H1 (cell line): ENCODE data around the gene SPATS2L. TPM values are rescaled to one million over a fixed set of nuclear protein-coding genes. Genes with fewer than 3 reads are reported as not detected.

ENCODE experiments used
- CTCF ChIA-PET: fragments of 300-600 bp; sonication (Branson Sonifier 250); formaldehyde crosslinking; loops from one replicate; lab custom pipeline; 2021; ENCODE audit not compliant: partially characterized antibody; lab: Charles Lee
- POLR2A ChIA-PET: fragments of 300-600 bp; sonication (Branson Sonifier 250); formaldehyde crosslinking; loops from one replicate; lab custom pipeline; 2021; ENCODE audit warnings: inconsistent platforms; ENCODE audit not compliant: partially characterized antibody; lab: Charles Lee
- DNase-seq, 2 experiments: peaks; one replicate each; pipeline versions ENCODE4 v3.0.0 to v3.0.0-alpha.2; 2010 to 2022; ENCODE audit warnings: low spot score in 2 of 2, low read depth in 1 of 2, mixed read lengths in 1 of 2
- FAIRE-seq: peaks from 2 replicates; lab custom pipeline; 2011; peaks lifted over from hg19 to GRCh38; lab: Jason Lieb, UNC
- H2AFZ ChIP-seq: 2 replicates; pipeline ENCODE4 v1.8.1; 2012; ENCODE audit warnings: low read length, inconsistent platforms
- H2AK5ac ChIP-seq: 2 replicates; pipeline ENCODE4 v1.6.1; 2013; ENCODE audit warnings: low read depth, low read length
- H2BK120ac ChIP-seq: replicated peaks from 2 replicates; pipeline ENCODE3; 2013; ENCODE audit warnings: low read depth, low read length, inconsistent platforms
- H2BK12ac ChIP-seq: 2 replicates; pipeline ENCODE4 v1.6.1; 2013; ENCODE audit warnings: low read depth, low read length
- H2BK15ac ChIP-seq: 2 replicates; pipeline ENCODE4 v1.6.1; 2013; ENCODE audit warnings: low read length
- H2BK20ac ChIP-seq: 2 replicates; pipeline ENCODE4 v1.6.1; 2013; ENCODE audit warnings: low read length
- H2BK5ac ChIP-seq: 2 replicates; pipeline ENCODE4 v1.6.1; 2013; ENCODE audit warnings: low read depth, low read length
- H3K14ac ChIP-seq: 2 replicates; pipeline ENCODE4 v1.6.1; 2013; ENCODE audit warnings: inconsistent platforms; ENCODE audit not compliant: insufficient read length
- H3K18ac ChIP-seq: 2 replicates; pipeline ENCODE4 v1.6.1; 2013; ENCODE audit warnings: low read length; ENCODE audit errors: extremely low read depth
- H3K23ac ChIP-seq: 2 replicates; pipeline ENCODE4 v1.6.1; 2013; ENCODE audit warnings: inconsistent platforms; ENCODE audit not compliant: insufficient read length
- H3K23me2 ChIP-seq: 2 replicates; pipeline ENCODE4 v1.6.1; 2013; ENCODE audit warnings: low read depth, low read length
- H3K27ac ChIP-seq: 2 replicates; pipeline ENCODE4 v1.6.1; 2011; ENCODE audit warnings: low read depth, low read length, inconsistent platforms
- H3K27me3 ChIP-seq, 4 experiments: replicated peaks in 1 of 4; 1 replicate in 1 of 4; 2 replicates in 3 of 4; pipeline versions ENCODE4 v1.6.1 to v1.8.1; 2011 to 2013; ENCODE audit warnings: low read length in 3 of 4, mild to moderate bottlenecking in 3 of 4, inconsistent platforms in 2 of 4, mixed read lengths in 2 of 4, moderate library complexity in 1 of 4; ENCODE audit not compliant: control insufficient read depth in 3 of 4, insufficient read depth in 3 of 4; ENCODE audit errors: extremely low read depth in 1 of 4
- H3K36me3 ChIP-seq, 4 experiments: 2 replicates each; pipeline versions ENCODE4 v1.6.1 to v1.8.1; 2011 to 2013; ENCODE audit warnings: mild to moderate bottlenecking in 4 of 4, low read length in 3 of 4, moderate library complexity in 2 of 4, control low read depth in 1 of 4, inconsistent platforms in 1 of 4; ENCODE audit not compliant: insufficient read depth in 4 of 4, control insufficient read depth in 2 of 4
- H3K4ac ChIP-seq: replicated peaks from 2 replicates; pipeline ENCODE3; 2013; ENCODE audit warnings: low read length, low read depth, mixed read lengths, inconsistent platforms; ENCODE audit not compliant: insufficient read length
- H3K4me1 ChIP-seq, 4 experiments: replicated peaks in 1 of 4; 1 replicate in 1 of 4; 2 replicates in 3 of 4; pipeline versions ENCODE4 v1.6.1 to v1.8.1; 2011 to 2013; ENCODE audit warnings: low read length in 3 of 4, inconsistent platforms in 2 of 4, mixed read lengths in 1 of 4; ENCODE audit not compliant: insufficient read depth in 4 of 4, control insufficient read depth in 3 of 4
- H3K4me2 ChIP-seq, 2 experiments: 2 replicates each; pipeline versions ENCODE4 v1.6.1 to v1.8.1; 2011 to 2013; ENCODE audit warnings: low read depth in 2 of 2, low read length in 2 of 2, control low read depth in 1 of 2, inconsistent platforms in 1 of 2, mild to moderate bottlenecking in 1 of 2; ENCODE audit not compliant: insufficient read depth in 1 of 2
- H3K4me3 ChIP-seq, 4 experiments: fragments of 200-600, 300-600 bp in 1 of 4; sonication (generic), shearing (Covaris generic), sonication (Bioruptor Twin) in 1 of 4; 2 replicates each; pipeline versions ENCODE4 v1.5.1 to v1.8.1; 2011 to 2016; ENCODE audit warnings: low read length in 4 of 4, low read depth in 3 of 4, control low read depth in 2 of 4, inconsistent platforms in 2 of 4, mild to moderate bottlenecking in 2 of 4, mixed read lengths in 1 of 4, moderate library complexity in 1 of 4; ENCODE audit not compliant: insufficient read depth in 2 of 4; ENCODE audit errors: extremely low read depth in 1 of 4
- H3K56ac ChIP-seq: replicated peaks from 2 replicates; pipeline ENCODE3; 2013; ENCODE audit warnings: low read depth, mild to moderate bottlenecking, mixed read lengths, low read length, inconsistent platforms; ENCODE audit not compliant: insufficient read length
- H3K79me1 ChIP-seq: 2 replicates; pipeline ENCODE4 v1.6.1; 2013; ENCODE audit warnings: low read depth, low read length, control low read depth
- H3K79me2 ChIP-seq, 2 experiments: 2 replicates each; pipeline versions ENCODE4 v1.6.1 to v1.8.1; 2012 to 2013; ENCODE audit warnings: low read length in 2 of 2, mild to moderate bottlenecking in 2 of 2, inconsistent platforms in 1 of 2; ENCODE audit not compliant: insufficient read depth in 2 of 2, control insufficient read depth in 1 of 2
- H3K9ac ChIP-seq, 4 experiments: replicated peaks in 1 of 4; 1 replicate in 1 of 4; 2 replicates in 3 of 4; pipeline versions ENCODE4 v1.6.1 to v1.8.1; 2011 to 2013; ENCODE audit warnings: low read depth in 3 of 4, low read length in 3 of 4, control low read depth in 2 of 4, mild to moderate bottlenecking in 2 of 4, moderate library complexity in 2 of 4, inconsistent platforms in 1 of 4; ENCODE audit errors: extremely low read depth in 1 of 4
- H3K9me3 ChIP-seq, 2 experiments: 2 replicates each; pipeline versions ENCODE4 v1.6.1 to v1.8.1; 2012 to 2013; ENCODE audit warnings: mild to moderate bottlenecking in 2 of 2, moderate library complexity in 2 of 2, control low read depth in 1 of 2, inconsistent platforms in 1 of 2, low read depth in 1 of 2, low read length in 1 of 2, mixed read lengths in 1 of 2; ENCODE audit not compliant: insufficient read depth in 2 of 2
- H4K20me1 ChIP-seq, 2 experiments: replicated peaks in 1 of 2; 2 replicates each; pipeline versions ENCODE3 to v1.8.1; 2011 to 2013; ENCODE audit warnings: inconsistent platforms in 2 of 2, low read length in 2 of 2, mild to moderate bottlenecking in 1 of 2; ENCODE audit not compliant: insufficient read depth in 2 of 2, control insufficient read depth in 1 of 2
- H4K5ac ChIP-seq: 2 replicates; pipeline ENCODE4 v1.6.1; 2013; ENCODE audit warnings: low read length, low read depth, mixed read lengths, inconsistent platforms; ENCODE audit not compliant: insufficient read length
- H4K8ac ChIP-seq: 2 replicates; pipeline ENCODE4 v1.8.0; 2013; ENCODE audit warnings: mild to moderate bottlenecking, moderate library complexity, low read length, inconsistent platforms; ENCODE audit not compliant: insufficient read depth; ENCODE audit errors: extremely low read depth
- H4K91ac ChIP-seq: replicated peaks from 2 replicates; pipeline ENCODE3; 2013; ENCODE audit warnings: low read length, mixed read lengths, inconsistent platforms; ENCODE audit not compliant: insufficient read length
- BACH1 ChIP-seq: IDR thresholded peaks from 2 replicates; pipeline ENCODE4 v1.6.1; 2012; ENCODE audit warnings: low read length, improper control_type of control experiment
- CTBP2 ChIP-seq: IDR thresholded peaks from 2 replicates; pipeline ENCODE4 v1.7.0; 2011; ENCODE audit warnings: borderline replicate concordance, mild to moderate bottlenecking, moderate library complexity, mixed read lengths, low read length; ENCODE audit not compliant: insufficient read depth, insufficient read length
- GTF2F1 ChIP-seq: IDR thresholded peaks from 2 replicates; pipeline ENCODE4 v1.6.1; 2012; ENCODE audit warnings: low read depth, low read length, improper control_type of control experiment, borderline replicate concordance
- JUND ChIP-seq: IDR thresholded peaks from 2 replicates; pipeline ENCODE4 v1.6.1; 2011; ENCODE audit warnings: mild to moderate bottlenecking, improper control_type of control experiment, low read length
- SP4 ChIP-seq: IDR thresholded peaks from 2 replicates; pipeline ENCODE4 v1.6.1; 2012; ENCODE audit warnings: low read length, inconsistent platforms
- TAF1 ChIP-seq: IDR thresholded peaks from 2 replicates; pipeline ENCODE4 v1.6.1; 2011; ENCODE audit warnings: mild to moderate bottlenecking, low read depth, low read length
- TBP ChIP-seq: IDR thresholded peaks from 2 replicates; pipeline ENCODE4 v1.6.1; 2011; ENCODE audit warnings: low read depth, low read length, improper control_type of control experiment
- WGBS, 2 experiments: shearing (Covaris generic) in 1 of 2; methylation state at CpG; one replicate each; pipeline versions ENCODE4 v1.1.6 to v1.1.7; 2013 to 2015; ENCODE audit warnings: low lambda C conversion rate in 2 of 2, mixed read lengths in 2 of 2, inconsistent platforms in 1 of 2, low coverage in 1 of 2, missing lambda C conversion rate in 1 of 2; ENCODE audit not compliant: insufficient replicate concordance in 2 of 2, insufficient coverage in 1 of 2, insufficient read length in 1 of 2; ENCODE audit errors: extremely low coverage in 1 of 2, missing lambda C conversion rate in 1 of 2; 5-methylcytosine and 5-hydroxymethylcytosine counted together
- polyA plus RNA-seq, 7 experiments: library from polyadenylated mRNA; depleted of rRNA in 3 of 7; stranded (reverse) in 5 of 7; unstranded in 2 of 7; fragments of >200 nt in 5 of 7; fragments of 200-250 nt in 2 of 7; gene quantifications; 1 replicate in 5 of 7; 2 replicates in 1 of 7; 4 replicates in 1 of 7; pipeline versions ENCODE4 v1.2.1 to v1.2.3, GENCODE V29; 2011 to 2013; ENCODE audit warnings: missing spikeins in 2 of 7, mixed read lengths in 2 of 7
- total RNA-seq: library from RNA; stranded (reverse); fragmentation: NEBNext Ultra II Directional; extraction: Animal tissue kit (Norgen Biotek cat#: 25700); gene quantifications from 2 replicates; pipeline ENCODE4 v1.2.1, GENCODE V29; 2021
- TF ChIP-seq, protein P1 (sequence below): IDR thresholded peaks from 2 replicates; pipeline ENCODE4 v1.6.1; 2012; ENCODE audit warnings: low read length, inconsistent platforms
- TF ChIP-seq, protein P2 (sequence below): IDR thresholded peaks from 2 replicates; pipeline ENCODE4 v1.6.1; 2012; ENCODE audit warnings: inconsistent platforms
- TF ChIP-seq, protein P3 (sequence below): IDR thresholded peaks from 2 replicates; pipeline ENCODE4 v1.6.1; 2011; ENCODE audit warnings: low read length, improper control_type of control experiment

Gene SPATS2L
- total and polyA plus RNA-seq, 2 of the 8 experiments (the other 6 are each of a cell fraction or from before 2014, with no cell fraction given), result 67.3 to 189 TPM

DNA sequence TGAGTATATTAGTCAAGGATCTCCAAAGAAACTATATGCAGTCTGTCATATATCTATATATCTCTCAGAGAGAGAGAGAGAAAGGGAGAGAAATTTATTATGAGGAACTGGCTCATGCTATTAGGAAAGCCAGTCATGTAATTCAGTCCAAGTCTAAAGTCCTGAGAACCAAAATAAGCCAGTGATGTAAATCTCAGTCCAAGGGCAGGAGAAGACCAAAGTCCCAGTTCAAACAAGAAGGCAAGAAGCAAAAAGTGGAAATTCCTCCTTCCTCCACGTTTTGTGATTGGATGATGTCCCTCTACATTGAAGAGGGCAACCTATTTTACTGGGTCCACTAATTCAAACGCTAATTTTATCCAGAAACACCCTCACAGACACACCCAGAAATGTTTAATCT, 34.2 kb upstream of the SPATS2L start:
- 98% methylated on average over 2 of the region's 2 CpGs; no CpG with 5 or more reads in 1 of the 2 experiments for WGBS, 2 experiments
- no peak for FAIRE-seq

More for the DNA sequence above, 34.2 kb upstream of the SPATS2L start:
- no peaks in the 10 kb centered on the region for H4K20me1 ChIP-seq
- no peak overlapping the region for H4K91ac ChIP-seq
- H2BK12ac ChIP-seq, result no peak overlapping the region
- H3K4ac ChIP-seq, result no peak overlapping the region
- no peak overlapping the region for H3K56ac ChIP-seq
- CTCF ChIA-PET, result no interaction called here
- no peak overlapping the region for H3K9ac ChIP-seq
- H4K5ac ChIP-seq, result no peak overlapping the region
- no peak overlapping the region for H3K4me3 ChIP-seq
- no peaks in the 10 kb centered on the region for H3K23me2 ChIP-seq
- H2BK120ac ChIP-seq, result no peak overlapping the region
- no peak overlapping the region for H3K27ac ChIP-seq
- no peak overlapping the region for H2AK5ac ChIP-seq
- no peak overlapping the region for H2BK15ac ChIP-seq
- H2AFZ ChIP-seq, result no peak overlapping the region
- POLR2A ChIA-PET, result no interaction called here
- H3K4me1 ChIP-seq, result peaks cover 0 to 4% (median 3%) of the 10 kb centered on the region in 4 experiments; a peak in 2 of 7 replicates
- H3K36me3 ChIP-seq, result no peaks in the 10 kb centered on the region
- H3K79me1 ChIP-seq, result no peaks in the 10 kb centered on the region
- H3K4me2 ChIP-seq, result no peak overlapping the region
- peaks cover 0 to 1% (median 0%) of the 10 kb centered on the region in 4 experiments; a peak in 1 of 7 replicates for H3K27me3 ChIP-seq
- no peak overlapping the region for H2BK20ac ChIP-seq
- no peak overlapping the region for H3K14ac ChIP-seq
- no peak for TF ChIP-seq TAF1
- TF ChIP-seq BACH1, result no peak
- TF ChIP-seq TBP, result no peak
- TF ChIP-seq CTBP2, result no peak
- TF ChIP-seq, protein P1, sequence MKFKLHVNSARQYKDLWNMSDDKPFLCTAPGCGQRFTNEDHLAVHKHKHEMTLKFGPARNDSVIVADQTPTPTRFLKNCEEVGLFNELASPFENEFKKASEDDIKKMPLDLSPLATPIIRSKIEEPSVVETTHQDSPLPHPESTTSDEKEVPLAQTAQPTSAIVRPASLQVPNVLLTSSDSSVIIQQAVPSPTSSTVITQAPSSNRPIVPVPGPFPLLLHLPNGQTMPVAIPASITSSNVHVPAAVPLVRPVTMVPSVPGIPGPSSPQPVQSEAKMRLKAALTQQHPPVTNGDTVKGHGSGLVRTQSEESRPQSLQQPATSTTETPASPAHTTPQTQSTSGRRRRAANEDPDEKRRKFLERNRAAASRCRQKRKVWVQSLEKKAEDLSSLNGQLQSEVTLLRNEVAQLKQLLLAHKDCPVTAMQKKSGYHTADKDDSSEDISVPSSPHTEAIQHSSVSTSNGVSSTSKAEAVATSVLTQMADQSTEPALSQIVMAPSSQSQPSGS, result no peak
- no peak for TF ChIP-seq JUND
- TF ChIP-seq SP4, result no peak
- TF ChIP-seq, protein P2, sequence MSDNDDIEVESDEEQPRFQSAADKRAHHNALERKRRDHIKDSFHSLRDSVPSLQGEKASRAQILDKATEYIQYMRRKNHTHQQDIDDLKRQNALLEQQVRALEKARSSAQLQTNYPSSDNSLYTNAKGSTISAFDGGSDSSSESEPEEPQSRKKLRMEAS, result no peak
- TF ChIP-seq GTF2F1, result no peak
- TF ChIP-seq, protein P3, sequence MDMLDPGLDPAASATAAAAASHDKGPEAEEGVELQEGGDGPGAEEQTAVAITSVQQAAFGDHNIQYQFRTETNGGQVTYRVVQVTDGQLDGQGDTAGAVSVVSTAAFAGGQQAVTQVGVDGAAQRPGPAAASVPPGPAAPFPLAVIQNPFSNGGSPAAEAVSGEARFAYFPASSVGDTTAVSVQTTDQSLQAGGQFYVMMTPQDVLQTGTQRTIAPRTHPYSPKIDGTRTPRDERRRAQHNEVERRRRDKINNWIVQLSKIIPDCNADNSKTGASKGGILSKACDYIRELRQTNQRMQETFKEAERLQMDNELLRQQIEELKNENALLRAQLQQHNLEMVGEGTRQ, result no peak
- H2BK5ac ChIP-seq, result no peak overlapping the region
- no peak overlapping the region for H3K18ac ChIP-seq
- DNase-seq, result no peak
- H3K9me3 ChIP-seq, result no peaks in the 10 kb centered on the region
- no peak overlapping the region for H3K23ac ChIP-seq
- H4K8ac ChIP-seq, result no peak overlapping the region
- no peaks in the 10 kb centered on the region for H3K79me2 ChIP-seq
